Activated gamma-delta T cell (primary cell): Measurements from ENCODE around the gene MAS1L.

Source experiments
- DNase-seq: peaks from one replicate; lab custom pipeline; 2025; lab: John Stamatoyannopoulos, UW
- total RNA-seq, 2 donors: gene quantifications; one replicate each; lab custom pipeline; 2026; lab: John Stamatoyannopoulos, UW

The MAS1L gene
- 0 reads per million in 2 donors for total RNA-seq

DNA sequence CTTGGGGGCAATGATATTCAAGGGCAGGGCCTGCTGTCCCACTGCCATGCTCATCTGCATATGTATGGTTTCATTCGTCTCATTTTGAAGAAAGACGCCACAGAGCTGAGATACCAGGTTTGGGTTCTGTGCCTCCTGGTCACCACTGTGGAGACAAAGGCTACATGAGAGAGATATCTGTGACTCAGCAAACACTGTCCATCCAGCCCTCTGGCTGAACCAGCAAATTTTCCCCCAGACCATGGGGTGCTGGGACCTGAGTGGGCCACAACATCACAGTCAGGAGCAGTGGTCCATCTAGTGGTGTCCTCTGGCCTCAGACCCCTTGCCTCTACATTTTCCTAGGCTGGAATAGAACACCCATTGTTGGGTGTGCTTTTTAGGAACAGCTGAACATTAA is at the start of gene MAS1L:
Gene MAS1L, minus strand, starts transcription at position 297 of the 400 bp plus-strand sequence. Its CDS starts 54 bp downstream, at position 243.
- no peak for DNase-seq

- no peak for DNase-seq
Observed at GRCh38 chr6:29532320-29532951, 44.7 kb upstream of the MAS1L start.

DNA sequence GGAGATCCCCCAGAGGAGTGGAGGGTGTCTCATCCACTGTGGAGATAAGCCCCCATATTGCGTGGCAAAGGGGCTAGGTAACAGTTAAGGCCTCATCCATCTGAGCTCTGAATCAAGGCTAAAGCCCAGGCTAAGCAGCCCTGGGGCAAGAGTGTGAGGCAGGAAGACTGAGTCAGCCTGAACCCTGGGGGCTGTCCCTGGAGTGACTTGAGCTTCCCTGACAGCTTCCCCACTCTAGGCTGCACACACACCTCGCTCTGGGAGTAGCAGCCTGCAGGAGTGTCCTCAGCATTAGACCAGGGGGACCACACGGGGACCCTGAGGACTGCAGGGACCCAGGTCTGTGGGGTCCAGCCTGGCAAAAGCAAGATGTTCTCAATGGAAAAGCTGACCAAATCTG is 43.9 kb upstream of the MAS1L start:
- DNase-seq = no peak

DNA sequence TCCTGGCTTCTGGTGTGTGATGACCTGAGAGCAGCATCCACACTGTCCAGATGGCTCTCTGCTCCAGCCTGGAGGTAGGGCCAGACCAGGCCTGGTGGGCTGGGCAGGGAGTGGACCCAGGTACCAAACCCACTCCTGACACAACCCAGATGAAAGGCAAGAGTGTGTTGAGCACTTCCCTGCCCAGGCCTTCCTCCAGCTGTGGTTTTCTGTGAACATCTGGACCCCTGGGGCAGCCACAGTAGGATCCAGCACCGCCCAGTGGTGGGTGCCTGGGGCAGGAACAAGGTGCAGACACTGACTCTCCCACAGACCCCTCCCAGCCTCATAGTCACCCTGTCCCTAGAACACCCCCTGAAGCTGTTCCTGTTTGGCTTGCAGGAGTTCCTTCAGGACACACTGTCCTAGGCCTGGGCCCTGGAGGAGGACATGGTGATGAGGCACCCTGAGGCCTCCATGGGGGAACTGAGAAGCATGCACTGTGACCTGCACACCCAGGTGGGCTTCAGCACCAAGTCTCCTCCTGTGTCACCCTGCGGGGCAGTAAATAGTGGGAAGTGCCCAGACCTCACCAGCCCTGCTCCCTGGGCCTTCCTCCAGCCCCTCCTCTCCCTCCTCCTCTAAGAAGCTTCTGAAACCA is 43.0 kb upstream of the MAS1L start:
- no peak for DNase-seq

DNA sequence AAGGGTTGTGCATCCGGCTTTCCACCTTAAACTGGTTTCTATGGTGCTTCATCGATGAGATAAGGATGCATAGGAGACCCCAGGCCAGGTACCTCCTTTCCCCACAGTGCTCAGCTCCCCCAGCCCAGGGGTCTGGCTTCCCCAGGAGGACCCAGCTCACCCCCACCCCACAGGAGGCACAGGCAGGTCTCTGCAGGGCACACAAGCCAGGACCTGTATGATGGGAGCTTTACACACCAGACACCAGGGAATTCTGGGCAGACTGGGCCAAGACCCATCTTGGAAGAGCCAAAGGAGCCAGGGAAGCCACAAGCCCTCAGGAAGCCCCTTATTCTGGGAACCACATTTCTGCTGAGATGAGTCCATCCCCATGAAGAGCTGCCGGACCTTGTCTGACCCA is 42.2 kb upstream of the MAS1L start:
- DNase-seq = no peak

DNA sequence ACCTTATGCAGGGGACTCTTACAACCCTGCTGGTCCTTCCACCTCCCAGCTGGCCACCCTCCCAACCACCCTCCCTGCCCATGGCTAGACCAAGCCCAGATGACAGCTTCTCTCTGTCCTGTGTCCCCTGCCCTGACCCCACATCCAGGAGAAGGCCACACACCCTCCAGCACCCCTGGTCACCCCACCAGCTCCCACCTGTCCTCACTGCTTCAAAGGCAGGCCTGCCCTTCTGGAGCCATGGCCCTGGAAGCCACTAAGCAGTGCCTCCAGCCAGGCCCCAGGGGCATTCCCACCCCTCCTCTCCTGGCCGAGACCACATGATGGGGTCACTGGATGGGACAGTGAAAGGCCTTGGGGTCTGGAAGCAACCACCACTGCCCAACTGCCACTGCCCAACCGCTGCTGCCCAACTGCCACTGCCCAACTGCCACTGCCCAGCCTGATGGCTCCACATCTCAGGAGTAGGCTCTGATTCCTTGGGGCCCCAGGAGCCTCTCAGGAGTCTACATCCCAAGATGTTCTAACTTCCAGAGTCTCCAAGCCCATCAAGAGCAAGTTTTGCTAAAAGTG is 41.3 kb upstream of the MAS1L start:
- DNase-seq = no peak

- no peak for DNase-seq
Observed at GRCh38 chr6:29528300-29528931, 40.7 kb upstream of the MAS1L start.

- no peak for DNase-seq
Observed at GRCh38 chr6:29527564-29527963, 39.8 kb upstream of the MAS1L start.

- no peak for DNase-seq
Observed at GRCh38 chr6:29527126-29527525, 39.4 kb upstream of the MAS1L start.

- no peak for DNase-seq
Observed at GRCh38 chr6:29525311-29525639, 37.5 kb upstream of the MAS1L start.

DNA sequence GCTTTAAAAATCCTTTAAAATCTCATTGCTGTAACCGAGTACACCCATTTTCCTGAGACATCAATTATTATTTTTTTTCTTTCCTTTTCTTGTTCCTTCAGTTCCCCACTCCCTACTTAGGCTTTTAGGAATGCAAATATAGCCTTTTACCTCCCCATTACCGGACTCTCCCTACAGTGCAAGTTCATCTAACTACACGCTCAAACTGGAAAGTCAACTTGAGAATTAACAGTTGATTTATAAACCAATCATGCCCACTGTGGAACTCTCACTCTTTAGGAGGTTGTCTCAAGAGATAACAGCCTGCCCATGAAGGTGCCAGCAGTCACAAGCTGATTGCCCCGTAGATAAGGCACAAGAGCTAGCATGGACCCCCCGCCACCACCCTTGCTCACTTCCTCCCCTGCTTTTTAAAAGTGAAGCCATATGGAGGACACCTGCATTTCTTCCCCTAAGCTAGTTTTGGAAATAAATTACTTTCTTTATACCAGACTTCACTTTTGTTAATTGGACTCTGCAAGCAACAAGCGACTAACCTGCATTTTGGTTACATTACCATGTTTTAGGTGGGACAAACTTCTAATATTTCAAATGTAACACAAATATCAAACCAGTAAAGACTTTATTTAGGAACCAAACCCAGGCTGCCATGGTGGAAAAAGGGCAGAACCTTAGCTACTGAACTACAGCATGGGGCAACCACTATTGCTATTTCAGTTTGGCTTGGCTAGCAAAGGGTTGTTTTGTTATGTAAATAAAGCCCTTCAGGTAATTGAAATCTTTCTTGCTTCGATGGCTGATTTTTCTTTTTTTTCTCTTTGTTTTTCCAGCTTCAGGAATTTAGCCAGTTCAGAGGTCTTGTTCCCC is 36.9 kb upstream of the MAS1L start:
- DNase-seq = no peak

DNA sequence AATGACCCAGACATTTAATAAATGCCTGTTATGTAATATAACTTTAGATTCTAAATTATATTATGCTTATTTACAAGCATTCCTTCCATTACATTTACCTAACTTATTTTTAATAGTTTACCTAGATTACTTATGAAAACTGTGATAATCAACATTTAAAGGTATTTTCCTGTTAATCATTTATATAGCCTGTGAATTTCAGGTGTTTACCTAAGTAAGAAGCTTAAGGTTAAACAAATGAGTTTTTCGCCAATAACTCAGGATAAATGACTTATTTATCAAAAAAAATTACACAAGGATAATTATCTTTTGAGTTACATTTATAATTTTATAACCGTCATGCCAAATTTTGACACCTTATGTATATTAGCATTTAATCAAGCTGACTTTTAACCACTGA is 36.3 kb upstream of the MAS1L start:
- no peak for DNase-seq

DNA sequence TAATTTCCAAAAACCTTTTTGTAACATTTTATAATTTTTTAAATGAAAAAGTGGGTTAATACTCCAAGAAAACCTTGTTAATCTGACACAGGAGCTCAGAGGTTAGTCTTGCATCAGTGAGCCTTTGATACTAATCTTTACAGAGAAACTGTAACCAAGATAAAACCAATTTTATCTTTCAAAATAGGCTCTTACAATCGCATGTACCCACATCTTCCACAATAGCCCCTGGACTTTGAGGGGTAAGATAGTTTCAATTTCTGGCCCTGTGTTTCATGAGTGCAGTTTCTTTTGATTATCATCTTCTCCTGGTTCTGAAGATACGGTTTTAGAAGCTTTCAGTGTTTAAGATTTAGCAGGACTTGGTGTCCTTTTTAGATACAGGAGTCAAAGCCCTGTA is 34.5 kb upstream of the MAS1L start:
- DNase-seq = no peak

GRCh38 chr6:29521006-29521680 is 33.4 kb upstream of the MAS1L start:
- DNase-seq = no peak

- no peak for DNase-seq
Observed at GRCh38 chr6:29520232-29520631, 32.5 kb upstream of the MAS1L start.

- DNase-seq = no peak
Observed at GRCh38 chr6:29519291-29520010, 31.7 kb upstream of the MAS1L start.

DNA sequence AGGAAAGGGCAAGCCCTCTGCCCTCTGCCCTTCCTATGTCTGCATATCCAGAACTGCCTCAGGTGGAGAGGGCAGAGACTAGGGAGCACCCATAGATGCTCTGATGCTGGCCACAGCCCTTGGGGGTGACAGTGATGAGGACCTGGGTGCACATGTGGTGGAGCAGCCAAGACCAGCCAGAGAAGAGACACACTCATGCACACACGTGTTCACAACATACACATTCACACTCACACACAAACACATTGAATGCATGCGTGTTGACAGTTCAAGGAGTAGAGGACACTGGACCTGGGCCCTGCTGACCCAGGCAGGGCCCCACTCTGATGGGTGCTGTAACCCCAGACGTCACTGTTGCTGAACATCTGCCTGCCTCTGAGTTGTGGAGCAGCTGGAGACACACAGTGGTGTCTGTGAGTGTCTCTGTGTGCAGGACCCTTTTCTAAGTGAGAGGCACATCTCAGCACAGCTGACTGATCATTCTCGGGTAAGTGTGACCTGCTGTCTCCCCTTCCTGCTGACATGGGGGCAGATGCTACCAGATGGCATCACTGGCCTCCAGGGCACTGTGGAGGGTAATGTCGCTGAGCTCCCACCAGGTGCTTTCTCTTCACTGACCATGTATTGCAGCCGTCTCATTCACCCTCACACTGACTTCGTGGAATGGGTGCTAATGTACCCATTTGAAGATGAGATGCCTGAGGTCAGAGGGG is 30.1 kb upstream of the MAS1L start:
- DNase-seq = no peak

GRCh38 chr6:29517245-29517644 is 29.5 kb upstream of the MAS1L start:
- no peak for DNase-seq

DNA sequence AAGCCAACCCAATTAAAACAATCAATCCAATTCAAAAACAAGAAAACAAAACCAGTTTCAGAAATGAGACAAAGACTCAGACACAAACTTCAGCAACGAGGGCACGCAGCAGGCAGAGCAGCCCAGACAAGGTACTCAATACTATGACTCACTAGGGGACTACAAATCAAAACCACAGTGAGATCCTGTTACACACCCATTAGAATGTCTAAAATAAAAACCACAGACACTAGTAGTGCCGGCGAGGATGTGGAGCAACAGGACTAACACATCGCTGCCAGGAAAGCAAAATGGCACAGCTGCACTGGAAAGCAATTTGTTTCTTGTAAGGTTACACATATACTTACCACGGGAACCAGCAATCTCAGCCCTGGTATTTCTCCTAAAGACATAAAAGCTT is 28.4 kb upstream of the MAS1L start:
- DNase-seq = no peak

DNA sequence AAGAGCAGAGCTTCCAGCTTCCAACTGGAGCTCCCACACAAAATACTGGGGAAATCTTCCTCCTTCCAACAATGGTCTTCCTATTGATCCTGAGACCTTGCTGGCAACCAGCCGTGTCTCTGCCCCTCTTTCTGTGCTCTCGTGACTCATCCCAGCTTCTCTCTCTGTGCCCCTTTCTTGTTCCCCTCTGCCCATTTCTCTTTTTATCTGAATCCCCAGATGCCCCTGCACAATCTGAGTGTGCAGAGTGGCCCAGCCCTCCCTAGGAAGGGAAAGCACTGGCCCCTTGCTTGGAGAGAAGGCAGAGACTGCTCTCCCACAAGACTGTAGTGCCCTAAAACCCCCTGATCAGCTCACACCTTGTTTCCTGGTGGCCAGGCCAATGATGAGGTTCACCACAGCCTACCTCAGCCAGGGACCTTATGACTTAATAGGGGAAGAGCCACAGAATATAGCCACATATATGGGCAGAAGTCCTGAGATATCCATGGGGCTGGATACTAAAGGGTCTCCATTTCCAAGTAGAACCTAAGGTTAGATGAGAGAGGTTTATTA is 23.1 kb upstream of the MAS1L start:
- no peak for DNase-seq
